ENCODE measurements around the gene EED.
A peak's percentile ranks its signal among the peaks of the same experiment; 100 is the strongest.

EED gene

GRCh38 chr11:86244063-86244521, 461 bp upstream of the EED start:
- ChIA-PET CTCF (interaction anchor here (1.0 kb wide), 1 partner anchor 22 kb away, joined by 3 read pairs; no protein-coding TSS in a partner anchor), POLR2A (no interaction called here)
- no peak for TF ChIP-seq CTCF (IDR thresholded peaks at IDR 0.05; ENCODE audit: control extremely low read depth, extremely low read depth, low read depth, missing control alignments)
- peak; percentile 86 for DNase-seq (ENCODE audit: extremely low spot score)

- DNase-seq (ENCODE audit: extremely low spot score) = no peak
- POLR2A ChIA-PET = interaction anchor here (0.6 to 1.1 kb wide), 2 partner anchors 10 to 50 kb away, joined by 3 to 6 read pairs; no protein-coding TSS in a partner anchor
- CTCF ChIA-PET = interaction anchor here (0.8 to 1.7 kb wide), 5 partner anchors 11 to 52 kb away, joined by 3 to 4 read pairs (median 3); no protein-coding TSS in a partner anchor
- no peak for TF ChIP-seq CTCF (IDR thresholded peaks at IDR 0.05; ENCODE audit: control extremely low read depth, extremely low read depth, low read depth, missing control alignments)
Measured at GRCh38 chr11:86245369-86246292, 1.1 kb downstream of the EED start.

GRCh38 chr11:86246293-86246675, 1.7 kb downstream of the EED start:
- no peak for TF ChIP-seq CTCF (IDR thresholded peaks at IDR 0.05; ENCODE audit: control extremely low read depth, extremely low read depth, low read depth, missing control alignments)
- DNase-seq (ENCODE audit: extremely low spot score) = no peak
- ChIA-PET POLR2A (no interaction called here), CTCF (interaction anchor here (0.8 to 1.7 kb wide), 5 partner anchors 10 to 53 kb away, joined by 3 to 4 read pairs (median 3); no protein-coding TSS in a partner anchor)

- CTCF ChIA-PET = no interaction called here
- POLR2A ChIA-PET = no interaction called here
- DNase-seq (ENCODE audit: extremely low spot score) = no peak
Measured at GRCh38 chr11:86247608-86248007, 3.1 kb downstream of the EED start.

GRCh38 chr11:86248609-86249008, 4.1 kb downstream of the EED start:
- no peak for DNase-seq (ENCODE audit: extremely low spot score)
- ChIA-PET CTCF (interaction anchor here (1.1 to 1.2 kb wide), 3 partner anchors 8 to 224 kb away, joined by 3 to 4 read pairs (median 3); no protein-coding TSS in a partner anchor), POLR2A (no interaction called here)
- TF ChIP-seq CTCF (IDR thresholded peaks at IDR 0.05; ENCODE audit: control extremely low read depth, extremely low read depth, low read depth, missing control alignments) = no peak

More at GRCh38 chr11:86247608-86248007, 3.1 kb downstream of the EED start:
- TF ChIP-seq CTCF (IDR thresholded peaks at IDR 0.05; ENCODE audit: control extremely low read depth, extremely low read depth, low read depth, missing control alignments) = no peak

- no peak for DNase-seq (ENCODE audit: extremely low spot score)
- POLR2A ChIA-PET = no interaction called here
- CTCF ChIA-PET = interaction anchor here (1.0 to 1.2 kb wide), 4 partner anchors 8 to 225 kb away, joined by 3 to 4 read pairs (median 4); no protein-coding TSS in a partner anchor
Measured at GRCh38 chr11:86249307-86250098, 5.0 kb downstream of the EED start.

More at GRCh38 chr11:86249307-86250098, 5.0 kb downstream of the EED start:
- no peak for TF ChIP-seq CTCF (IDR thresholded peaks at IDR 0.05; ENCODE audit: control extremely low read depth, extremely low read depth, low read depth, missing control alignments)

Measured in GM10248 (cell line).